Upper lobe of right lung (tissue), 1 donor: ENCODE data around the gene A2M. TPM values are rescaled to one million over a fixed set of nuclear protein-coding genes. Genes with fewer than 3 reads are reported as not detected.

Experiments used
- ATAC-seq: fragments of 200-7000 bp; cut with Tn5 transposase; one replicate; pipeline ENCODE4 v1.9.1; 2020; ENCODE audit warnings: mild to moderate bottlenecking, moderate library complexity
- DNase-seq: peaks from one replicate; pipeline ENCODE4 v3.0.0-alpha.2; 2020
- H3K27ac ChIP-seq: fragments of 200-600 bp; one replicate; pipeline ENCODE4 v1.8.0; 2022
- H3K27me3 ChIP-seq: fragments of 200-600 bp; one replicate; pipeline ENCODE4 v1.8.0; 2022; ENCODE audit warnings: mild to moderate bottlenecking
- H3K36me3 ChIP-seq: fragments of 200-600 bp; one replicate; pipeline ENCODE4 v1.8.0; 2022
- H3K4me1 ChIP-seq: fragments of 200-600 bp; one replicate; pipeline ENCODE4 v1.8.0; 2022
- H3K4me3 ChIP-seq: fragments of 200-600 bp; one replicate; pipeline ENCODE4 v1.8.0; 2022; ENCODE audit warnings: mild to moderate bottlenecking
- H3K9me3 ChIP-seq: fragments of 200-600 bp; one replicate; pipeline ENCODE4 v1.8.0; 2022
- CTCF ChIP-seq: fragments of 200-600 bp; IDR thresholded peaks from one replicate; pipeline ENCODE4 v1.8.0; 2022; ENCODE audit warnings: antibody characterized with exemption
- intact Hi-C: fragments of 100-400 bp; cut with DNase I; formaldehyde crosslinking; loops from one replicate; pipeline ENCODE4 v1.11.0; 2022
- total RNA-seq: library from RNA; stranded (reverse); fragmentation: NEBNext Ultra II Directional; extraction: Animal tissue kit (Norgen Biotek cat#: 25700); gene quantifications from one replicate; pipeline ENCODE4 v1.2.1, GENCODE V29; 2021
- donor health status: DM: no; HTN: yes; CAD: no; lungs with severe emphysema.

Gene A2M
- total RNA-seq, 1 donor from 2014 or later = 2,772 TPM

GRCh38 chr12:9134981-9135628 is 19.4 kb upstream of the A2M start:
- peak; percentile 41 for TF ChIP-seq CTCF
- intact Hi-C loops = no loop called here
- Histone ChIP-seq H3K27ac (peak overlapping the region; percentile 73), H3K4me1 (peaks cover 4% of the 10 kb centered on the region), H3K27me3 (no peaks in the 10 kb centered on the region), H3K36me3 (no peaks in the 10 kb centered on the region), H3K4me3 (no peak overlapping the region), H3K9me3 (no peaks in the 10 kb centered on the region)
- ATAC-seq (peak; percentile 57), DNase-seq (peak; percentile 64)

GRCh38 chr12:9133216-9133916 is 17.6 kb upstream of the A2M start:
- no peaks in the 10 kb centered on the region for H3K9me3 ChIP-seq
- no peaks in the 10 kb centered on the region for H3K36me3 ChIP-seq
- ATAC-seq (no peak), DNase-seq (no peak)
- H3K27ac ChIP-seq = peak overlapping the region; percentile 73
- no peaks in the 10 kb centered on the region for H3K27me3 ChIP-seq
- TF ChIP-seq CTCF = no peak
- no peak overlapping the region for H3K4me3 ChIP-seq
- H3K4me1 ChIP-seq = peaks cover 4% of the 10 kb centered on the region
- intact Hi-C loops = no loop called here

- intact Hi-C loops = no loop called here
- Histone ChIP-seq H3K27ac (peak overlapping the region; percentile 21), H3K4me3 (no peak overlapping the region), H3K36me3 (no peaks in the 10 kb centered on the region), H3K9me3 (no peaks in the 10 kb centered on the region), H3K4me1 (peaks cover 4% of the 10 kb centered on the region), H3K27me3 (no peaks in the 10 kb centered on the region)
- DNase-seq = no peak
- TF ChIP-seq CTCF = no peak
- peak; percentile 46 for ATAC-seq
These were observed 16.4 kb upstream of the A2M start for GRCh38 chr12:9132008-9132535.

GRCh38 chr12:9130244-9130643 is 14.5 kb upstream of the A2M start:
- DNase-seq (no peak), ATAC-seq (no peak)
- intact Hi-C loops = no loop called here
- Histone ChIP-seq H3K4me1 (peaks cover 4% of the 10 kb centered on the region), H3K36me3 (no peaks in the 10 kb centered on the region), H3K4me3 (no peak overlapping the region), H3K9me3 (no peaks in the 10 kb centered on the region), H3K27me3 (no peaks in the 10 kb centered on the region), H3K27ac (no peak overlapping the region)
- TF ChIP-seq CTCF = no peak

GRCh38 chr12:9127936-9128663 is 12.4 kb upstream of the A2M start:
- Histone ChIP-seq H3K27me3 (no peaks in the 10 kb centered on the region), H3K27ac (no peak overlapping the region), H3K4me1 (peaks cover 11% of the 10 kb centered on the region), H3K36me3 (no peaks in the 10 kb centered on the region), H3K9me3 (no peaks in the 10 kb centered on the region), H3K4me3 (no peak overlapping the region)
- ATAC-seq (no peak), DNase-seq (peak; percentile 53)
- intact Hi-C loops = no loop called here
- TF ChIP-seq CTCF = no peak
